ENCODE results near the gene ZBTB20.

The ZBTB20 gene

DNA sequence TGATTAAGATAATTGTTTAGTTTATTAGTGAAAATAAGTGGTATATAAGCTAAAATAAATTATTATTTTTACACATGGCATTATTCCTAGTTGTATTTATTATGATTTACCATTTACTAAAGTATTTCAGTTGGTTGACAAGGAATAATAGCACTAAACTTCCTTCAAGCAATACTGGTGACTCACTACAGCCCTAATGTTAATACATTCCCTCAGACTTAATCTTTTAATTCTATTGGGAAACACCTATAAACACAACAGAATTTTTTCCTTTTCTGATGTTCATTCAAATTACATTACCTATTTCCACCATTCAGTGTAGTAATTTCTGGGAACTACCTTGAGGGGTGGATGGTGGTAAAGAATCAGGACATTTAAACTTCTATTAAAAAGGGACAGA, 589.3 kb downstream of the ZBTB20 start:
- DNase-seq, result no peak

GRCh38 chr3:114556657-114557213, 590.4 kb downstream of the ZBTB20 start:
- no peak for DNase-seq

DNA sequence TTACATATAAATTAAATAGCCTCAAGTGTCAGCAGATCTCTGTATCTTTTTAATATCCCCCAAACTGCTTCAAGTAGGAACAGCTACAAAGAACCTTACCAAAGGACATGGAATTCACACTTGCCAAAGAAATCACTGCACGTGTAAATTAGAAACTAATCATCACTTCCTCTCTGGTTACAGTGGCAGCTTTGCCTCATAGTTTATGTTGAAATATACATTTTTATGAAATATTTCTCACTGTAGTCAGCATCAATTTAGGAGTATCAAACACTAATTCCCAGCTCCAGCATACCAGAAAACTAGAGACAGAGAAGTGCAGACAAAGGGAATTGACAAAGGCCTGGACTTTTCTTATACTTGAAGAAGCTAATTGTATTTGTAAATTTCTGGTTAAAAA, 592.4 kb downstream of the ZBTB20 start:
- DNase-seq, result no peak

DNA sequence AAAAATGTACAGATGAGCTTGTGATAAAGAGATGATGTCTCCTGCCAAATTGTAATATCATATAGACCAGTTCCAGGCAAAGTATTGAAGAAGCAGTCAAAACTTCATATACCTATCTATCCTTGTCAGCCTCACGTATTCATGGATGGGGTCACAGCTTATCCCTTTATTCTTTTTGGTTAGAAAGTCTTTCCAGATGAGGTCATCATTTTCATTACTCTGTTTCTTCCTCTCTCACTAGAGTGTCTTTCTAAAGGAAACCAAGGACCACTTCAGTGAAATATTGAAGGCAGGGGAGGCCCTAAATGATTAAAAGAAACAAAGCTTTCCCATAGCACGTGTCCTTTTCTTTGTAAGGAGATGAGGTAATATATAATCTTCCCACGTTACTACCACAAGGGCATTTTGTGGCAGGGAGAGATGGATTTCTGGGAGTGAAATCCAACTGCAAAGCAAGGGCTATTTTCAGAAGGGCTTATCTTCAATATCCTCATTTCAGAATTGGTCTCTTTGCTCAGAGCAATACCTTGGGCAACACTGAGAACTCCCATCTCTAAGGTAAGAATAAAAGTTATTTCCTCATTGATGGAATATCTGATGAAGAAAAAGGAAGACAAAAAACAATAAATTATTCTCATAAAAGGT, 593.0 kb downstream of the ZBTB20 start:
- no peak for DNase-seq

DNA sequence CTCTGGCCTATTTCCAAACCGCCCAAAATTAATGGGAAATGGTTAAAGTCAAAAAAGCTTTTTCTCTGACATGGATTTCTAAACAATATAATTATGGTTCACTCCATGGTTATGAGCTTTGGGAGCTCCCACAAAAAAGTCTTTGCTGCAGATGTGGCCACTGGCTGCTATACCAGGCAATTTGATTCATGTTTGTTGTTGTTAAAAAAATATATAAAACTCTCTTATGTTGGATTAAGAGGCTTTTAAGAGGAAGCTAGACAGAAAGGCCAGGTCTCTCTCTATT, 594.6 kb downstream of the ZBTB20 start:
- DNase-seq, result no peak

- DNase-seq, result no peak
These were observed 595.1 kb downstream of the ZBTB20 start for GRCh38 chr3:114551770-114552526.

DNA sequence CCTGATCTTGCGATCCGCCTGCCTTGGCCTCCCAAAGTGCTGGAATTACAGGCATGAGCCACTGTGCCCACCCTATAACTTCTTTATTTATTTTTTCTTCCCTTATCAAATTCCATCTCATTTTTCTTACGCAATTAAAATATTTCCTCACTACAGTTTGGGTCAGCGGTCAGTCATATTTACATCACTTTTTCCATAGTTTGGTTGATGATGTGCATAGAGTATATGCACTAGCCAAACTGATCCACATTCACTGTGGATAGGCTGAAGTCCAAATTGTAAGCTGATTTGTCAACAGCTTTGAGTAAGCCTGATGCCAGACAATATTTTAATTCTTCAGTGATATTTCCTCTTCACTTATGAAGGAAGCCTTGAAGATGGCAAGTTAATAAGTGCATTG, 596.9 kb downstream of the ZBTB20 start:
- DNase-seq, result no peak

DNA sequence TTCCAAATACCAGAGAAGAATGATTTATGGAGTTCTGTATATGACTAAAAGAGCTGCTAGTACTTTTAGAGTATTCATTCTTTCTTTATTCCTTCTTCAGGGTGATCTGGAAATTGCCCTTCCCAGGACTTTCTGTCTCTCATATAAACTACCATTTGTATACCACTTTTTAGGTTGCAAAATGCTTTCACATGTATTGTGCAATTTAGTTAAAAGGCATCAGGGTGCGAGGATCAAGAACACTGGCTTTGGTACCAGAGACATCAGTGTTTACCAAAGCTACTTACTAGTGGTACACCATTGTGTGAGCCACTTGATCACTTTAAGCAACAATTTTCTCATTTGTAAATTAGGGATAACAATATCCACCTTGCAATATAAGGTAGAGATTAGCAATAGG, 601.9 kb downstream of the ZBTB20 start:
- no peak for DNase-seq

DNA sequence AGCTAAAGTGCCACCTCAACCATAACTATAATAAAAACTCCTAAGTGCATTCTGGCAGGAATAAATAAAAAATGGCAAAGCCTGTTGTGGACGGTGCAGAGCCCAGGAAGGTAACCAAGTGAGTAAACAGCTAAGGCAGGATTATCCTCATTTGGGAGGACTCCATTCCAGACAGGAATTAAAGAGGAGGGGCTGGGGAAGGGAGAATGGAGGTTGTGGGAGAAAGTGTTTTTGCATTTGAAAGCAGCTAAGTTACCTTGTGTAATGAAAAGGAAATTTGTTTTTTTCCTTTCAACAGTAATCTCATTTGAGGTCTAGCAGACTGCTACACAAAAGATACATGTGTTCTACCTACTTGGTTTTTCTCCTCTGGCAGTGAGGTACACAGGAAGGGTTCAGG, 604.7 kb downstream of the ZBTB20 start:
- no peak for DNase-seq

DNA sequence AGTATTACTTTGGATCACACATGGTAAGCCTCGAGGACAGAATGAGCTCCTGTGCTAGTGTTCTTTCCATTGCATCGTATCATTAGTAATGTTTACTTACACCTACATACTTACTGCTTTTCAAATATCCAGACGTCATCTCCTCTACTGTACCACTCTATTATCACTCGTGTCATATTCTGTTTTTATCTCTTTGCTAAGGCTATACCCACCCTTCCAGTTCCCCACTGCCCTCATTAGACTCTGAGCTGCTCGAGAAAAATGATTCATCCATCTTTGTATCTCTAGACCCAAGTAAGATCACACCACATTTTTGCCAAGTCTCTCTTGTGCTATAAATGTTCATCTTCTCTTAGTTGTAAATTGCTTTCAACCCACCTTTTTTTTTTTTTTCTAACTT, 607.6 kb downstream of the ZBTB20 start:
- no peak for DNase-seq

DNA sequence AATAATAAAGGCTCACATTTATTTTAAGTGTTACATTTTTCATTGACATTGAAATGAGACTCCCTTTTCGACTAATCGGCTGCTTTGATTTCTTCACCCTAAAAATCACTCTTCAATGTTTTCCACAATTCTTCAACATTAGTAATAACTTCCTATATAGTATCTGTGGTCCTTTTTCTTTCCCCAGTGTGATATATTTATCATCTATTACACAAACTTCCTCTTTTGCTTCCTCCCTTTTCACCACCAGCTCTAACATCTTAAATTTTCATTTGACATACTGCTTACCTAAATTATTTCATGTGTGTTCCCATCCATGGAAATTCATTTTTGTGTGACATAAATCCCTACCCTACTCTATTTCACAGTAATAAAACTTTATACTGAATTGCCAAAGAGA, 608.9 kb downstream of the ZBTB20 start:
- no peak for DNase-seq

DNA sequence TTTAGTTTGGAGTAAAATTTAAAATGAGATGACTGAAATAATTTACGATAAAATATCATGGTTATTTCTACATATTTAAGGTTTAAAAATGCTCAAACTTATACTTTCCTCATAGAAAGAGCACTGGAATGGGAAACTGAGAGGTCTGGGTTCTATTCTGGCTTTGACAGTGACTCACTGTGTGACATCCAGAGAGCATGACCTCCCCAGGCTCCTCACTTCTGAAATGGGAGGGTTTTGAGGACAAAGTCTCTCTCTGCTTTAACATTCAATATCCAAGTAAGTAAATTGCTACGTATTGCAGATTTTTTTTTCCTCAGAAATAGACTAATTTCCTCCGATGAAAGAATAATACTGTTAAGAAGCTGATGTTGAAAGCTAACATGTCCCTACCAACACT, 618.6 kb downstream of the ZBTB20 start:
- no peak for DNase-seq

DNA sequence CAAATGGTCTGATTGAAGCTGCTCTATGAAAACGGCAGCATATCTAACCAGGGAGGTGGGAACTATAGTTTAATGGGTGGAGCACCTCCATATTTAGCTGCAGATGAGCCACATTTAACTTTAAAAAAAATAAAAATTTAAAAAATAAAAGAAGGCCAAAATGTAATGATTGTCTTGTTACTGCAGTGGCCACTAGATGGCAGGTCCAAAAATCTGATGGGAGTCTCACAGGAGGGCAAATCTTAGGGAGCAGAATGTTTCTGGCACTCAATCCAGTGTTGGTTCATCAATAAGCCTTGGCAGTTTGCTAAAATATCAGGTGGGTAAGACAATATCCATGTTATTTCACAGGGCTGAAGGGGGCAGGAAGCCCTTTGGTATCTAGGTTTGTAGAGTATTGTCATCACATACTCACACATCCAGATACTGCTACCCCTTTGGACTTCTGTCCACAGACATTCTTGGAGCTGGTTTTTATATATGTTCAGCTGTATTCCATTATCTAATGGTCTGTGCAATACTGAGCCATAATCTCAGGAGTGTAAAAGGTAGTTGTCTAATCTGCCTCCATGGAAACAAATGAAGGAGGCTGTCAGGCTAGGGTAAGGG, 619.9 kb downstream of the ZBTB20 start:
- no peak for DNase-seq

DNA sequence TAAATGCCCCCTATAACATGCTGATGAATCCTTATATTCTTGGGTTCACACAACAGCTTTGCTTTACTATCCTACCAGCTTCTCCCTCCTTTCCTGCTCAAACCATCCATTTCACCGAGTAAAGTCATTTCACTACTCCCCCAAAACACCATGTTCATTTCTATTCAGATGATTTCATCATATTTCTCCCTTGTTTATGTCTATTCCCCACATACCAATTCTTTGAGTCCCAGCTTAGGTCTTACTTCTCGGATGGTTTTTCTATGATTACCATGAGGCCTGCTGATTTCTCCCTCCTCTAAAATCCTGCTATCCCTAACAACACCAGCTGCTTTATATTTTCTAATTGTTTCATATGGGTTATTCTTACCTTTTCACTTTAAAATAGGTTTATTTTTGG, 621.8 kb downstream of the ZBTB20 start:
- DNase-seq, result no peak

DNA sequence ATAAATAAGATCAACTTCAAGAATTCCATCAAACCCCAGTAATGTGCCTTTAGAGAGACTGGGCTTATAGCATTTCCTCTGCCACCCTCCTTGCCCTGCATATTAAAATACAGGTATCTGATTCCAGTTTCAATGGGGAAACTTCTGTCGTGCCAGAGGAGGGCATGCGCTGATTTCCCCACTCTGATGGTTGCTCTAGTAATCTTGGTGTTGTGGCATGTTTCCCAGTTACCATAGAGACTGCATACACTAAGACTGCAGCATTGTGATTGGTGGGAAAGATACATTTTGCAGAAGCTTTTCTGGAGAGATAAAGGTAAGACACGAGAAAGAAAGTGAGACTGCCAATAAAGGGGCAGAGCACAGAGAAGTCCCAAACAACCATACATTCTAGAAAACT, 627.7 kb downstream of the ZBTB20 start:
- no peak for DNase-seq

- no peak for DNase-seq
These were observed 628.8 kb downstream of the ZBTB20 start for GRCh38 chr3:114518206-114518808.

DNA sequence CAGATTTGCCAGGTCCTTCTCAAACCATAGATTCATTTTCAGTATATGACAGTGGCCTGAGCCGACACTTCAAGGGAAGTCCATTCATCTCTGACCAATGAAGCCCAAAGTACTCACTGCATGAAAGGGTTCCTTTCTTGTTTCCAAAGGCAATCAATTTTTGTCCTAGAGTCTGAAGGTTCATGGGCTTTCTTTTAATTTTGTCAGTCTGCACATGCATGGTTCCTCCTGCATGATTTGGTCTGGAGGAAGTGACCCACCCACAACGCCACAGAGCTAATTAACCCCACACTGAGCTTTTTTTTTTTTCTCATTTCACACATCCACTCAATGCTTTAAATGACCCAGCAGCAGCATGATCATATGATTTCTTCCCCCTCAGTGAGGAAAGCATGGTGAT, 636.9 kb downstream of the ZBTB20 start:
- no peak for DNase-seq

DNA sequence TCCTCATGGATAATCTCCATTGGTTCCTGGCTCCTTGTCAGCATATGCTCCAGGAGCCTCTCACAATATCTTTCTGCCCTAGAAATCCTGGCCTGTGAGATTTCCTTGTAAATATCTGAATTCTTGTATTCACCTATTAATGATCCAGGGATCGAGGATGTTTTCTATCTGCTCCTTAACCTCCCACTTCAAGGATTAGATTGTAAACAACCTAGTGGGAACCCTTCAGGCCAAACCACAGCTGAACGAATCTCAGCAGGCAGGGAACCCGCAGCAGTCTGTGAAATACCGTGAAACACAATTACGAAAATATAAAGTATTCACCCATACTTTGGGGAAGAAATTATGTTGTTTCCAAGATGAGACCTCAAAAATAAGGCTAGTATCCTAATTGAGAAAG, 637.3 kb downstream of the ZBTB20 start:
- no peak for DNase-seq

DNA sequence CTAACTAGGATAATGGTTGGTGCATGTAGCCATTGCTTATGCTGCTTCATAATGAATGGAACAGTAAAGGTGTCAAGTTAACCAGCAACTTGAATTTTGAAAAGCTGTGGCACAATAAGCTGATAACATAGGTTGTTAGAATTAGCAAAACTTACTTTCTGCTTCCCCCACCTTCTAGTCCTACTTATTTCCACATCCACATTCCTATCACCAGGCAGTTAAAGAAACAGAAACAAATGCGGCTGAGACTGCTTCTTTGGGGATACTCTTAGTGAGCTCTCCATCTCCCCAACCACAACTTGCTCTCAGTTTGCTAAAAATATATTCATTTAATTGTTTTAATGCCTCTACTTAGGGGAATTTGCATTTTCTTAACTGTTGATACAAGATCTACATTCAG, 638.1 kb downstream of the ZBTB20 start:
- no peak for DNase-seq

GRCh38 chr3:114508208-114508607, 638.9 kb downstream of the ZBTB20 start:
- DNase-seq, result no peak

GRCh38 chr3:114506591-114507300, 640.3 kb downstream of the ZBTB20 start:
- no peak for DNase-seq

DNA sequence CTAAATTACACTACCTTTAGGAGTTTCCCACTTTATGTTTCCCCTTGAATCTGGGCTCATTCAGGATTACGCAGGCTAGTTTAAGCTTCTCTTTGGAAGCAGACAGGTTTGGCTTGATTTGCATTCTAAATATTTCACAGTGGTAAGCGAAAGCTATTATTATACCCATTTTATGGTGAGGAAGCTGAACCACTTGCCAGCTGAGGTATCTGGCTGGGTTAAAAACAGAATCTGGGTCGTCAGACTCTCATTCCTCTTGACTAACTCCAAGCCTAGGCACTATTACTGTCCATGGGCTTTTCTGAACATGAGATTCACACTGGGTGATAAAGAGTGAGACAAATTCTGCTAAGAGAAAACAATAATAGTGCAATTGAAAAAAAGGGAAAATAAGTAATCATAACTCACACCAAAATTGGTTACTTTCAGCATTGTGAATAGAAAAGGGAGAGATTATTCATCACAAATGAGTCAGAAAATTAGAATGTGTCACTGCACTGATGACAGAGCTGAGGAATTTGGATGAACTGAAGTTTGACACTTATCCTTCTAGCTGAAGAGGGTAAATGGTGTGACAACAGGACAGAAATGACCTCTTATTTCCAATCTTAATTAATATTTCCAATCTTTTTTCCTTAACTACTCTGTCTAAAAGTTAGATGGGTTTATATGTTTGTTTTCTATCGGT, 642.0 kb downstream of the ZBTB20 start:
- DNase-seq, result no peak

DNA sequence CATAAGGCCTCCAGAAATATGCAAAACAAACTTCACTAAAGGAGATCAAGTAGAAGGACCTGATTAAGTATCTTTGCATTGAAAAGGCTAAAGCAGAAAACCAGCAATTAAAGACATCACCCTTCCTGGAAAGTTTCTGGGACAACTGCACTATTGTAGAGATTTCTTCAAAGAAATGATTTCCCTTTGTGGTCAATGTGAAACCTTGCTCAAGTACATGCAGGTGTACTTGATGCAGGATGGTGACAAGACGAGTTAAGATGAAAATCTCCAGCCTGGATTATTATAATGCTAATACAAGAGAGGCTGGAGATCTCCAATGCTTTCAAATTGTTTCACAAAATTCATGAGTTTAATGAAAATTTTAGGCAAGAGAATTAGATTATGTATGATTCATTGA, 644.9 kb downstream of the ZBTB20 start:
- no peak for DNase-seq

Measured in SHP77 treated with DMSO at 0.1 percent for 48 hours (cell line).